Activated CD4-positive, alpha-beta T cell treated with anti-CD3 and anti-CD28 coated beads for 36 hours (primary cell): Measurements from ENCODE around the gene PCDH12. TPM values are rescaled to one million over a fixed set of nuclear protein-coding genes. Genes with fewer than 3 reads are reported as not detected.

Source experiments
- ATAC-seq: fragments of 200-7000 bp; cut with Tn5 transposase; one replicate; pipeline ENCODE4 v1.10.0; 2021; ENCODE audit warnings: mild to moderate bottlenecking, moderate library complexity
- CTCF ChIA-PET: fragments of 350-600 bp; sonication (Branson Sonifier 250); formaldehyde crosslinking; loops from one replicate; lab custom pipeline; 2021; ENCODE audit warnings: antibody characterized with exemption; lab: Charles Lee
- POLR2A ChIA-PET: fragments of 350-600 bp; sonication (Branson Sonifier 250); formaldehyde crosslinking; loops from one replicate; lab custom pipeline; 2021; ENCODE audit warnings: antibody characterized with exemption, inconsistent platforms; lab: Charles Lee
- DNase-seq: peaks from one replicate; pipeline ENCODE4 v3.0.0-alpha.2; 2020
- H3K27ac Mint-ChIP-seq: one replicate; pipeline ENCODE4 v1.8.0; 2021; ENCODE audit warnings: mixed read lengths
- H3K27me3 Mint-ChIP-seq: one replicate; pipeline ENCODE4 v1.8.0; 2021; ENCODE audit warnings: mixed read lengths
- H3K36me3 Mint-ChIP-seq: one replicate; pipeline ENCODE4 v1.8.0; 2021; ENCODE audit warnings: low read depth, mixed read lengths
- H3K4me1 Mint-ChIP-seq: one replicate; pipeline ENCODE4 v1.8.0; 2021; ENCODE audit warnings: mixed read lengths
- H3K4me3 Mint-ChIP-seq: one replicate; pipeline ENCODE4 v1.8.0; 2021; ENCODE audit warnings: mild to moderate bottlenecking, moderate library complexity, mixed read lengths
- H3K9me3 Mint-ChIP-seq: one replicate; pipeline ENCODE4 v1.8.0; 2021; ENCODE audit warnings: low read depth, mixed read lengths
- intact Hi-C, 2 experiments: fragments of 100-400 bp; cut with DNase I in 1 of 2; cut with micrococcal nuclease in 1 of 2; formaldehyde crosslinking; loops; one replicate each; pipeline versions ENCODE4 v1.14.2 to v1.15.1; 2022 to 2024; cut with DNase I, micrococcal nuclease
- total RNA-seq, 2 experiments: library from RNA; stranded (reverse); gene quantifications; one replicate each; pipeline ENCODE4 v1.2.3, GENCODE V29; 2021

PCDH12 gene
- total RNA-seq, 2 experiments from 2014 or later, result 0.70 to 0.80 TPM

DNA sequence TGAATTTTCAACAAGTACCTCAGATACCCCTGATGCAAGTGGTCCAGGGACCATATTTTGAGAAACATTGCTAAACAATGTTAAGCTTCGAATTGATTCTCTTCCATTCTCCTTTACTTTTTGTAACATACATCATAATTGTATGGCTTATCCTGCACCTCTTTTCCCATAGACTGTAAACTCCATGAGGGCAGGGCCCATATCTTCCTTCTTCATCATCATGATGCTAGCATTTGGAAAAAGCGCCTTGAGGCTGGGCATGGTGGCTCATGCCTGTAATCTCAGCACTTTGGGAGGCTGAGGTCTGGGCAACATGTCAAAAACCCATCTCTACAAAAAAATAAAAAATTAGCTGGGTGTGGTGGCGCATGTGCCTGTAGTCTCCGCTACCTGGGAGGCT lies 48.8 kb downstream of the PCDH12 start:
- Mint-ChIP-seq H3K4me1 (peaks cover 12% of the 10 kb centered on the region), H3K27ac (no peak overlapping the region), H3K36me3 (no peaks in the 10 kb centered on the region), H3K27me3 (peaks cover 18% of the 10 kb centered on the region), H3K9me3 (peaks cover 4% of the 10 kb centered on the region), H3K4me3 (no peak overlapping the region)
- ATAC-seq (no peak), DNase-seq (no peak)
- ChIA-PET CTCF (interaction anchor here (0.6 to 1.3 kb wide), 5 partner anchors 10 to 90 kb away, joined by 3 read pairs; no protein-coding TSS in a partner anchor), POLR2A (interaction anchor here (0.5 kb wide), 1 partner anchor 19 kb away, joined by 4 read pairs; no protein-coding TSS in a partner anchor)
- intact Hi-C loops, result no loop called here

DNA sequence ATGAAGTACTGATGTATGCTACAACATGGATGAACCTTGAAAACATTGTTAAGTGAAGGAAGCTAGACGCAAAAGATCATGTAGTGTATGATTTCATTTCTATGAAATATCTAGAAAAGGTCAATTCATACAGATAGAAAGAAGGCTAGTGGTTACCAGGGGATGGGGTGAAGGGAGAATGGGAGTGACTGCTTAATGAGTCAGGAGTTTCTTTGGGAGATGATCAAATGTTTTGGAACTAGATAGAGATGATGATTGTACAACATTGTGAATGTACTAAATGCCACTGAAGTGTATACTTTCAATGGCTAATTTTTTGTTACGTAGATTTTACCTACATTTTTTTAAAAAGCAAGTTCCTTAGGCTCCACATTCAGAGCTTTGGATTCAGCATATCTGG lies 49.2 kb downstream of the PCDH12 start:
- ATAC-seq (peak; percentile 64), DNase-seq (no peak)
- Mint-ChIP-seq H3K27ac (no peak overlapping the region), H3K9me3 (peaks cover 4% of the 10 kb centered on the region), H3K36me3 (no peaks in the 10 kb centered on the region), H3K4me3 (no peak overlapping the region), H3K4me1 (peaks cover 10% of the 10 kb centered on the region), H3K27me3 (peaks cover 16% of the 10 kb centered on the region)
- intact Hi-C loops, result no loop called here
- ChIA-PET CTCF (interaction anchor here (0.7 to 1.3 kb wide), 4 partner anchors 10 to 52 kb away, joined by 3 read pairs; no protein-coding TSS in a partner anchor), POLR2A (interaction anchor here (0.5 kb wide), 2 partner anchors 19 to 1226 kb away, joined by 3 to 4 read pairs; no protein-coding TSS in a partner anchor)

DNA sequence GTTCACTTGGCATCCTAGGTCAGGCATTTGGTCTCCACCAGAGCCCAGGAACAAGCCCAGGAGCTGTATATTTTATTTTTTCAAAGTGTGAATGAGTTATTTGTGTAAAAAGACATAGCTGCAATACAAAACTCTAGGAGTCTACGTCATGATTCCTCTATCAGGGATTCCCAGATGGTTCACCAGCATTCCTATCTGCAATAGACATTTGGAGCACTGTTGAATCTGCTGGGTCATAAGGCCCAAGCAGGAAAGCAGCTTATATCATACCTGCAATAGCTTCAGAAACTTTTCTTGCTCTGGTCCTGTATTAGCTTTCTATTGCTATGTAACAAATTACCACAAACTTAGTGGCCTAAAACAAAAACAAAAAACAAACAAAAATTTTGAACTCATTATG lies 51.0 kb downstream of the PCDH12 start:
- Mint-ChIP-seq H3K4me3 (no peak overlapping the region), H3K27me3 (peaks cover 6% of the 10 kb centered on the region), H3K4me1 (peaks cover 5% of the 10 kb centered on the region), H3K36me3 (no peaks in the 10 kb centered on the region), H3K9me3 (peaks cover 4% of the 10 kb centered on the region), H3K27ac (no peak overlapping the region)
- intact Hi-C loops, result no loop called here
- DNase-seq (no peak), ATAC-seq (no peak)
- CTCF ChIA-PET, result interaction anchor here (0.7 to 1.1 kb wide), 4 partner anchors 9 to 696 kb away, joined by 3 to 4 read pairs (median 3); no protein-coding TSS in a partner anchor
- POLR2A ChIA-PET, result interaction anchor here (0.8 to 1.1 kb wide), 2 partner anchors 28 to 96 kb away, joined by 3 read pairs; no protein-coding TSS in a partner anchor

DNA sequence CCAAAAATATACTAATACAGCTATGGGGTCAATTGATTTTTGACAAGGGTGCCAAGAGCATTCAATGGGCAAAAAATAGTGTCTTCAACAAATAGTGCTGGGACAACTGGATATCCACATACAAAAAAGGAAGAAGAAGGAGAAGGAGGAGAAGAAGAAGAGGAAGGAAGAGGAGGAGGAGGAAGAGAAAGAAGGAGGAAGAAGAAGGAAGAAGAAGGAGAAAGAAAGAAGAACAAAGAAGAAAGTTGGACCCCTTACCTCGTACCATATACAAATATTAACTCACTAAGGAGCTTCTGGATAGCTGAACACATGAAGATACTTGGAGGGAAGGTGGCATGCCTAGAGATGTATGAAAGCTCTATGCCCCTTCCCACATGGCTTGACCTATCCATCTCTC lies 51.5 kb downstream of the PCDH12 start:
- Mint-ChIP-seq H3K36me3 (no peaks in the 10 kb centered on the region), H3K4me1 (peaks cover 5% of the 10 kb centered on the region), H3K4me3 (no peak overlapping the region), H3K9me3 (peaks cover 4% of the 10 kb centered on the region), H3K27ac (no peak overlapping the region), H3K27me3 (peaks cover 9% of the 10 kb centered on the region)
- intact Hi-C loops, result no loop called here
- ChIA-PET POLR2A (interaction anchor here (0.8 to 1.1 kb wide), 2 partner anchors 27 to 95 kb away, joined by 3 read pairs; no protein-coding TSS in a partner anchor), CTCF (interaction anchor here (0.7 to 1.1 kb wide), 5 partner anchors 9 to 696 kb away, joined by 3 to 5 read pairs (median 3); no protein-coding TSS in a partner anchor)
- ATAC-seq, result no peak
- DNase-seq, result no peak

DNA sequence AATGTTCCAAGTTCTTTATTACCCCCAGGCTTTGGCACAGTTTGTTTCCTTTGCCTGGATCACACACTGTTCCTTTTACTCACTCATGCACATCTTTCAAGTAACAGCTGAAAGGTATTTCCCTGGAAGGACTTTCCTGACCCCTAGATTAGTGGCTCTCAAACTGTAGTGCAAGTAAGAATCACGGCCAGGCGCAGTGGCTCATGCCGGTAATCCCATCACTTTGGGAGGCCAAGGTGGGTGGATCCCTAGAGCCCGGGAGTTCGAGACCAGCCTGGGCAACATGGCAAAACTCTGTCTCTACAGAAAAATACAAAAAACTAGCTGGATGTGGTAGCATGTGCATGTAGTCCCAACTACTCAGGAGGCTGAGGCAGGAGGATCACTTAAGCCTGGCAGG lies 53.5 kb downstream of the PCDH12 start:
- CTCF ChIA-PET, result no interaction called here
- Mint-ChIP-seq H3K36me3 (no peaks in the 10 kb centered on the region), H3K9me3 (peaks cover 4% of the 10 kb centered on the region), H3K4me3 (no peak overlapping the region), H3K27ac (no peak overlapping the region), H3K27me3 (peaks cover 7% of the 10 kb centered on the region), H3K4me1 (peaks cover 5% of the 10 kb centered on the region)
- DNase-seq, result no peak
- POLR2A ChIA-PET, result no interaction called here
- no peak for ATAC-seq
- intact Hi-C loops, result no loop called here

DNA sequence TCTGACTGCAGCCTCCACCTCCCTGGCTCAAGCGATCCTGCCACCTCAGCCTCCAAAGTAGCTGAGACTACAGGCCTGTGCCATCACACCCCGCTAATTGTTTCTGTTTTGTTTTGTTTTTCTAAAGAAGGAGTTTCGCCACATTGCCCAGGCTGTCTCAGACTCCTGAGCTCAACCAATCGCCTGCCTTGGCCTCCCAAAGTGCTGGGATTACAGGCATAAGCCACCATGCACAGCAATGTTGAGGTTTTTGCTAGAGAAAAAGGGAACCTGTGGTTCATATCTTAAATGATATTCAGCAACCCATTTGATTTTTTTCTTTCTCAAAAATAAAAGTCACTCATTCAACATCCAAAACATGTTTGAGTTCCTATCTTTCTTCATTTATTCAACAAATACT lies 54.7 kb downstream of the PCDH12 start:
- ChIA-PET CTCF (interaction anchor here (0.6 to 1.5 kb wide), 3 partner anchors 23 to 339 kb away, joined by 3 read pairs; no protein-coding TSS in a partner anchor), POLR2A (interaction anchor here (0.5 to 0.6 kb wide), 2 partner anchors 92 to 1690 kb away, joined by 3 to 5 read pairs; no protein-coding TSS in a partner anchor)
- DNase-seq (no peak), ATAC-seq (no peak)
- Mint-ChIP-seq H3K36me3 (no peaks in the 10 kb centered on the region), H3K4me3 (no peak overlapping the region), H3K9me3 (peaks cover 4% of the 10 kb centered on the region), H3K4me1 (peaks cover 1% of the 10 kb centered on the region), H3K27me3 (peaks cover 7% of the 10 kb centered on the region), H3K27ac (no peak overlapping the region)
- intact Hi-C loops, result no loop called here

DNA sequence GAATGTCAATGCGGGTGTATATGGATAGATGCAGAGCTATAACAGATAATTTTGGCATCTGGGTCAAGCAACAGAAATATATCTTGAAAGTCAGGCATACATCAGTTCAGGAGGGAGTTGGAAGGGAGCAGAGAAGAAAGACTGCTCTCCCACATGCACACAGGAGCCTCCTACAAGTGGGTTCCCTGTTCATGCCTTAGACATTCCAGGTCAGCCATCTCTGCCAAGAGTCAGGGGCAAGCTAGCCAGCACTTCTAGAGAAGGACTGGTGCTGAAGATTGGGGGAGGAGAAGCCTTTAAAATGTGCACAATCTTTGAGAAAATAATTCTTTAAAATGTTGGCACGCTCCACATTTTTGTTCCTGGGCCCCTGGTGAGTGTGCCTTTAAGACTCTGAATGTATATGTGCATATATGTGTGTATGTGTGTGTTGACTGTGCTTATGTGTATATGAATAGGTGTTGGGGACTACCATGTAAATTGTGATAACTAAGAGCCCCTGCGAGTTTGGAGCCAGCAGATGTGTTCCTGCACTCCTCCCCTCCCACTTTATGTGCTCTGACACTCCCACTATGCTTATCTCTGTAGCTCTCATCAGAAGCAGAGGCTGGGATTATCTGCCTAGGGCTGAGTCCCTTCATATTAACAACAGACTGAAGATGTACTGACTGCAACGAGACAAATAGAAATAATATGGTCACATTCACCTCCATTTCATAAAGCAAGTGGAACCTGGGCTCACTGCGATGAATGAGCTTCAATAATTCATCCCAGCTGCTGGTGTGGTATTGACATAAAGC lies 55.8 kb downstream of the PCDH12 start:
- Mint-ChIP-seq H3K9me3 (peaks cover 4% of the 10 kb centered on the region), H3K27me3 (peaks cover 7% of the 10 kb centered on the region), H3K27ac (no peak overlapping the region), H3K4me3 (no peak overlapping the region), H3K4me1 (no peaks in the 10 kb centered on the region), H3K36me3 (no peaks in the 10 kb centered on the region)
- intact Hi-C loops, result no loop called here
- no peak for DNase-seq
- ChIA-PET CTCF (interaction anchor here (0.9 to 1.5 kb wide), 2 partner anchors 22 to 59 kb away, joined by 3 read pairs; no protein-coding TSS in a partner anchor), POLR2A (interaction anchor here (0.5 to 0.6 kb wide), 2 partner anchors 91 to 1689 kb away, joined by 3 to 5 read pairs; no protein-coding TSS in a partner anchor)
- ATAC-seq, result no peak

DNA sequence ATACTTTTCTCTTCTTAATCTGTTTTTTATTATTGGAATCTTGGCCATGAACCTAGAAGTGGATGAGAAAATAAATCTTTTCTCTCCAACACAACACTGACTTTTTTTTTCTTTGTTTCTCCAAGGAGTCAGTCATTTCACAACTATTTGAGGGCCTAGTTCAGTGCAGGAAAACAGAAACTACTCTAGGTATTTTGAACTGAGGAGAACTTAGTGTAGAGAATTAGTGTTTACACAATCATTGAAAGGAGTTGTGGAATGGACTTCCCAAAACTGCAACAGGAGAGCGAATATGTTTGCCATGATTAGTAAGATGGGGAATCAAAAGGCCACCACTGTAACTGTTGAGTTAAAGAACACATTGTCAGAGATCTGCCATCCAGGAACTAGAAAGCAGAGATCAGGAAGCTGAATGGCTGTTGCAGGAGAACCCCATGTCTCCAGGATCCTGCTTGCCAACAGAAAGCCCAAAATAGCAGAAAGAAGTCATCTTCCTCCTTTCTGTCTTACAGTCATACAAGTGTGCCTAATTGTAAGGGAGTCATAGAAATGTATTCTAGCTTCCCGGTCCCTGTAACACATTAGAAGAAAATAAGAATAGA lies 59.5 kb downstream of the PCDH12 start:
- Mint-ChIP-seq H3K27me3 (peaks cover 10% of the 10 kb centered on the region), H3K36me3 (no peaks in the 10 kb centered on the region), H3K4me1 (no peaks in the 10 kb centered on the region), H3K9me3 (no peaks in the 10 kb centered on the region), H3K4me3 (no peak overlapping the region), H3K27ac (no peak overlapping the region)
- CTCF ChIA-PET, result interaction anchor here (1.2 to 1.3 kb wide), 2 partner anchors 20 to 206 kb away, joined by 4 read pairs; partner anchors contain the start of gene PCDH1
- ATAC-seq (no peak), DNase-seq (no peak)
- intact Hi-C loops, result no loop called here
- POLR2A ChIA-PET, result no interaction called here

DNA sequence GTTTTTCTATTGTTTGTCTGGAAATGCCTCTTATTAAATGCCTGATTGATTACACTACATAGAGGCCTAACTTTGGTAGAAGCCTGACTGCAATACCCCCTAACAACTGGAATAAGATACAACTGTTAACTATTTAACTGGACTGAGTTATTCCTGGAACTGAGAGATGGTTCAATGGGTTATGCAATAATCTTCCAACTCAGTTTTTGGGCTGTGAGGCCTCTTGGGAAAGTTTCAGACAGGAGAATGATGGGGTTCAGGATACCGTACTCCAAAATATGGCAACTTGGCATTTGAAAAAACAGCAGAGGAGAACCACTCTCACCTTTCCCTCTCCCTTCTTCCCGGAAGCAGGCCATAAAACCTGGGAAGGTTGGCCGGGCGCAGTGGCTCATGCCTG lies 60.6 kb downstream of the PCDH12 start:
- Mint-ChIP-seq H3K9me3 (no peaks in the 10 kb centered on the region), H3K36me3 (no peaks in the 10 kb centered on the region), H3K27me3 (peaks cover 6% of the 10 kb centered on the region), H3K27ac (no peak overlapping the region), H3K4me3 (no peak overlapping the region), H3K4me1 (no peaks in the 10 kb centered on the region)
- ChIA-PET CTCF (interaction anchor here (0.7 kb wide), 1 partner anchor 20 kb away, joined by 3 read pairs; the partner anchor contains the start of gene PCDH1), POLR2A (no interaction called here)
- DNase-seq, result no peak
- intact Hi-C loops, result no loop called here
- no peak for ATAC-seq
